GM18502 (cell line): ENCODE measurements around the gene CCL16.
"Not testable (repeated sequence)": the region's sequence is repeated elsewhere in the genome, so short reads cannot be mapped to it uniquely, and the experiment has no call there.

Source experiments
- ATAC-seq: cut with Tn5 transposase; IDR thresholded peaks from one replicate; pipeline ENCODE4 v1.9.1; 2021; ENCODE audit warnings: mild to moderate bottlenecking; ENCODE audit not compliant: unreplicated experiment, poor library complexity

The CCL16 gene

GRCh38 chr17:35943537-35943936, 37.8 kb downstream of the CCL16 start, which contains the start of gene LYZL6:
Gene LYZL6 (minus strand): TSS chr17:35943713. CDS start chr17:35939356, 4,357 bp downstream.
- ATAC-seq: no peak

- ATAC-seq: no peak
Measured at GRCh38 chr17:35942588-35943186, 38.6 kb downstream of the CCL16 start.

DNA sequence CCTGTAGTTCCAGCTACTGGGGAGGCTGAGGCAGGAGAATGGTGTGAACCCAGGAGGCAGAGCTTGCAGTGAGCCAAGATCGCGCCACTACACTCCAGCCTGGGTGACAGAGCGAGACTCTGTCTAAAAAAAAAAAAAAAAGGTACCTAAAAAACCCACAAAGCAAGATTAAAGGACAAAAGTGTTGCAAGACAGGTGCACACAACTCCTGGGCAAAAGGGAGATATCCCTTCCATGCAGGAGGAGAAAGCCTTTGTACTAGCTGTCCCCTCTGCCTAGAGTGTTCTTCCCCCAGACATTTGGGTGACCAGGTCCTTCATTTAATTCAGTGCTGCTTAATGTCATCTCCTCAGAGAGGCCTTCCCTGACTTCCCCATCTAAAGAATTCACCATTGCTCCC, 42.8 kb downstream of the CCL16 start:
- ATAC-seq: not testable (repeated sequence)

DNA sequence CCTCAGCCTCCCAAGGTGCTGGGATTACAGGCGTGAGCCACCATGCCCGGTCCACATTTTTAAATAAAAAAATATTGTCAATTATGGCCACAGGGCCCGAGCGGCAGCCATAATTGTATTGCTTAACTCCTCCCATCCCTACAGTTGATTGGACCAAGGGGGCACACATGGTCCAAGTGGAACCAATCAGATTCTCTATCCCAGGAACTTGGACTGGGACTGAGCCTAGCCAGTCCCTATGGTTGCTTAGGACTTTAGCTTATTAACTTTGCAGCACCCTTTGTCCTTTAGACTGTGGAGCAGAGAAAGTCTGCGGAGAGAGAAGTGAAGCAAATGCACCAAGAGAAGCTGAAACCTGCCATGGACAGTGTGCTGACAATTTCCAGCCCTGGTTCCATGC, 45.2 kb downstream of the CCL16 start:
- ATAC-seq: no peak

DNA sequence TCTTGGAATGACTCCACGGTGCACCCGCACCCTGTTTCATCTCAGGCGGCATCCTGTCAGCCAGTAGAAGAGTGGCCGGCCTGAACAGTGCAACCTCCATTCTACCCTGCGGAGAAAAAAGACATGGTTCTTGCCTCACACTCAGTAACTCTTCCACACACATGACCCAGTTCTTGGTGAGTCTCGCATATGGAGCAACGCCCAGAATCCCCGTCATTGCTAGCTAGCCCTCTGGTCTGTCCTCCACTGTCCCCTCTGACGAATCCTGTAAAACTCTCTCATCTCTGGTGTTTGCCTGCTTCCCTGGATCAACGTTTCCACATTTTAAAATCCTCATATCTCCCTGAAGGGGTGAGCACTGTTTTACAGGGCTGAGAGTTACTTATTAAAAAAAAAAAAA, 46.5 kb downstream of the CCL16 start:
- no peak for ATAC-seq

DNA sequence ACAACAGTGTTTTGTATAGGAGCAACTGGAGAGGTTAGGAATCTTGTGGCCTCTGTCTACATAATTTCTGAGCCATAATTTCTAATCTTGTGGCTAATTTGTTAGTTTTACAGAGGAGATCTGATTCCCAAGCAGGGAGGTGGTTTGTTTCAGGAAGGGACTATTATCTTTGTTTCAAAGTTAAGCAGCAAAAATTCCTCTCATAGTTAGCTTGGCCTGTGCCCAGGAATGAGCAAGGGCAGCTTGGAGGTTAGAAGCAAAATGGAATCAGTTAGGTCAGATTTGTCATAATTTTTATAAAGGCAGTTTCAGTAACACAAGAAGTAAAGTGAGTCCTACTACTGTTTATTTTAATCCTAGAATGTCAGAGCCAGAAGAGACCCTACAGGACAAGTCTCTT, 48.7 kb downstream of the CCL16 start:
- no peak for ATAC-seq

GRCh38 chr17:35931794-35932425, 49.4 kb downstream of the CCL16 start:
- no peak for ATAC-seq

DNA sequence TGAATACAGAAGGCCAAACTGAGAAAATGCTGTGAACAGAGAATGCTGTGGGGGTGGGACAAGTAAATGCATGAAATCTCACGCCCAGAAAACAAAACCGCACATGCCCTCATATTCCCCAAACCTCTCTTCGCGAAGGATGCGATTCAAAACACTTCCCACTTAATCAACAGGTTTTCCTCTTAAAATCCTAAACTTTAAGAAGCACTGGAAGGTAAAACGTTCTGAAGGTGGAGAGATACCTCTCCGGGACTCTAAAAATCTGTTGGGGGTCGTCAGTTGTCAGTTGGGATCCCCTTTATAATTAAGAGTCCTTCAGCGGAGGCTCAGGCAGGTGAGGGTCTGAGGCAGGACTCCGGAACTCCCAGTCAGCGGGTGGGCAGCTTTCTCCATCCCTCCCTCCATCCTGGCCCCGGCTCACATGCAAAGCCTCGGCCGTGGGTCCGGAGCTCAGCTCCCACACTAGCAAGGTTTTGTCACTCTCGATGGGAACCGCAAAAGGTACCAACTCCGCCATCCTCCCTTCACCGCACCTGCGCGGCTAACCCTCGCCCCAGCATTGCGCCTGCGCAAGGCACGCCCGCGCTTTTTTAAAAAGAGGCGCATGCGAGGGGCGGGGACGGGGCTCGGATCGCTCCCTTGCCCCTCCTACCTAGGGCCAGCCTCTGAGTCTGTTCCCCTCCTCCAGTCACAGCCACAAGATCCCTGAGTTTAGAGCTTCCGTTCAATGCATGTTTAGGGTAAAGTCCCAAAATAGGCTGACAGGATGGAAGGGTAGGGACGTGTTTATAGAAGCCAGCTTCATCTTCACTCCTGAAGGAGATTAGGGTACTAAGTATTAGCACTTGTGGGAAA, 50.9 kb downstream of the CCL16 start, which contains the start of gene RDM1:
TSS of gene RDM1 (minus strand) at position 563 of the 855 bp plus-strand sequence. CDS start at position 517, 46 bp downstream.
- peak; percentile 52 for ATAC-seq

GRCh38 chr17:35927714-35928113, 53.6 kb downstream of the CCL16 start:
- ATAC-seq: no peak
